WTC11 (cell line): Measurements from ENCODE around the gene EWSR1.

Source experiments
- ZNF416 ChIP-seq: fragments of 250-450 bp; sonication (Bioruptor Pico); IDR thresholded peaks from 2 replicates; pipeline ENCODE4 v1.9.0; 2021; ENCODE audit warnings: mild to moderate bottlenecking, inconsistent platforms
- TF ChIP-seq, protein P1 (sequence below): fragments of 200-600 bp; IDR thresholded peaks from 2 replicates; pipeline ENCODE4 v1.8.0; 2022; ENCODE audit warnings: antibody characterized with exemption
- TF ChIP-seq, protein P2 (sequence below): sonication (generic); formaldehyde crosslinking; IDR thresholded peaks from 2 replicates; pipeline ENCODE4 v1.8.1; 2022; ENCODE audit warnings: missing genetic modification reagents, borderline replicate concordance
- TF ChIP-seq, protein P3 (sequence below): sonication (generic); formaldehyde crosslinking; IDR thresholded peaks from 2 replicates; pipeline ENCODE4 v1.8.0; 2022; ENCODE audit warnings: mild to moderate bottlenecking, missing genetic modification reagents
- TF ChIP-seq, protein P4 (sequence below): fragments of 250-450 bp; sonication (Bioruptor Pico); IDR thresholded peaks from 2 replicates; pipeline ENCODE4 v1.9.0; 2021; ENCODE audit warnings: mild to moderate bottlenecking
- TF ChIP-seq, protein P5 (sequence below): sonication (generic); formaldehyde crosslinking; IDR thresholded peaks from 2 replicates; pipeline ENCODE4 v1.8.1; 2023; ENCODE audit warnings: mild to moderate bottlenecking, missing genetic modification reagents

DNA sequence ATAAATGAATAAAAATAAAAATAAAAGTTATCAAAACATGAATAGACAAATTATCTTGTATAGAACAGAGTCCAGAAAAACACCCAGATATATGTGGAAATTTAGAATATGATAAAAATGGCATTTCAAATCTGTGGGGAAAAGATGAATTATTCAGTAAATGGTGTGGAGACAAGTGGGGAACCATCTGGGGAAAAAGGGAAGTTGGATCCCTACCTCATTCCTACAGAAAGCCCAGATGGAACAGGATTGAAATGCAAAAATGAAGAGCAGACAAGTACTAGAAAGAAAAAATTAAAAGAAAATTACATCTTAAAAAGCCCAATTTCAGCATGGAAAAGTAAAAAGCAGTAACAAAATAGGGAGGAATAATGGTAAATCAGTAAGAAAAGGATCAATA, 55.6 kb downstream of the EWSR1 start:
- TF ChIP-seq ZNF416 (CRISPR knock-in tag): no peak
- TF ChIP-seq, protein P1, sequence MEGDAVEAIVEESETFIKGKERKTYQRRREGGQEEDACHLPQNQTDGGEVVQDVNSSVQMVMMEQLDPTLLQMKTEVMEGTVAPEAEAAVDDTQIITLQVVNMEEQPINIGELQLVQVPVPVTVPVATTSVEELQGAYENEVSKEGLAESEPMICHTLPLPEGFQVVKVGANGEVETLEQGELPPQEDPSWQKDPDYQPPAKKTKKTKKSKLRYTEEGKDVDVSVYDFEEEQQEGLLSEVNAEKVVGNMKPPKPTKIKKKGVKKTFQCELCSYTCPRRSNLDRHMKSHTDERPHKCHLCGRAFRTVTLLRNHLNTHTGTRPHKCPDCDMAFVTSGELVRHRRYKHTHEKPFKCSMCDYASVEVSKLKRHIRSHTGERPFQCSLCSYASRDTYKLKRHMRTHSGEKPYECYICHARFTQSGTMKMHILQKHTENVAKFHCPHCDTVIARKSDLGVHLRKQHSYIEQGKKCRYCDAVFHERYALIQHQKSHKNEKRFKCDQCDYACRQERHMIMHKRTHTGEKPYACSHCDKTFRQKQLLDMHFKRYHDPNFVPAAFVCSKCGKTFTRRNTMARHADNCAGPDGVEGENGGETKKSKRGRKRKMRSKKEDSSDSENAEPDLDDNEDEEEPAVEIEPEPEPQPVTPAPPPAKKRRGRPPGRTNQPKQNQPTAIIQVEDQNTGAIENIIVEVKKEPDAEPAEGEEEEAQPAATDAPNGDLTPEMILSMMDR: no peak
- TF ChIP-seq, protein P2, sequence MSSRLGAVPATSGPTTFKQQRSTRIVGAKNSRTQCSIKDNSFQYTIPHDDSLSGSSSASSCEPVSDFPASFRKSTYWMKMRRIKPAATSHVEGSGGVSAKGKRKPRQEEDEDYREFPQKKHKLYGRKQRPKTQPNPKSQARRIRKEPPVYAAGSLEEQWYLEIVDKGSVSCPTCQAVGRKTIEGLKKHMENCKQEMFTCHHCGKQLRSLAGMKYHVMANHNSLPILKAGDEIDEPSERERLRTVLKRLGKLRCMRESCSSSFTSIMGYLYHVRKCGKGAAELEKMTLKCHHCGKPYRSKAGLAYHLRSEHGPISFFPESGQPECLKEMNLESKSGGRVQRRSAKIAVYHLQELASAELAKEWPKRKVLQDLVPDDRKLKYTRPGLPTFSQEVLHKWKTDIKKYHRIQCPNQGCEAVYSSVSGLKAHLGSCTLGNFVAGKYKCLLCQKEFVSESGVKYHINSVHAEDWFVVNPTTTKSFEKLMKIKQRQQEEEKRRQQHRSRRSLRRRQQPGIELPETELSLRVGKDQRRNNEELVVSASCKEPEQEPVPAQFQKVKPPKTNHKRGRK (CRISPR knock-in tag): no peak
- TF ChIP-seq, protein P3, sequence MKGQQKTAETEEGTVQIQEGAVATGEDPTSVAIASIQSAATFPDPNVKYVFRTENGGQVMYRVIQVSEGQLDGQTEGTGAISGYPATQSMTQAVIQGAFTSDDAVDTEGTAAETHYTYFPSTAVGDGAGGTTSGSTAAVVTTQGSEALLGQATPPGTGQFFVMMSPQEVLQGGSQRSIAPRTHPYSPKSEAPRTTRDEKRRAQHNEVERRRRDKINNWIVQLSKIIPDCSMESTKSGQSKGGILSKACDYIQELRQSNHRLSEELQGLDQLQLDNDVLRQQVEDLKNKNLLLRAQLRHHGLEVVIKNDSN (CRISPR knock-in tag): no peak
- TF ChIP-seq, protein P4, sequence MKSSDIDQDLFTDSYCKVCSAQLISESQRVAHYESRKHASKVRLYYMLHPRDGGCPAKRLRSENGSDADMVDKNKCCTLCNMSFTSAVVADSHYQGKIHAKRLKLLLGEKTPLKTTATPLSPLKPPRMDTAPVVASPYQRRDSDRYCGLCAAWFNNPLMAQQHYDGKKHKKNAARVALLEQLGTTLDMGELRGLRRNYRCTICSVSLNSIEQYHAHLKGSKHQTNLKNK: no peak
- TF ChIP-seq, protein P5, sequence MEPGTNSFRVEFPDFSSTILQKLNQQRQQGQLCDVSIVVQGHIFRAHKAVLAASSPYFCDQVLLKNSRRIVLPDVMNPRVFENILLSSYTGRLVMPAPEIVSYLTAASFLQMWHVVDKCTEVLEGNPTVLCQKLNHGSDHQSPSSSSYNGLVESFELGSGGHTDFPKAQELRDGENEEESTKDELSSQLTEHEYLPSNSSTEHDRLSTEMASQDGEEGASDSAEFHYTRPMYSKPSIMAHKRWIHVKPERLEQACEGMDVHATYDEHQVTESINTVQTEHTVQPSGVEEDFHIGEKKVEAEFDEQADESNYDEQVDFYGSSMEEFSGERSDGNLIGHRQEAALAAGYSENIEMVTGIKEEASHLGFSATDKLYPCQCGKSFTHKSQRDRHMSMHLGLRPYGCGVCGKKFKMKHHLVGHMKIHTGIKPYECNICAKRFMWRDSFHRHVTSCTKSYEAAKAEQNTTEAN (CRISPR knock-in tag): no peak
